K562 (cell line): ENCODE data around the gene DKKL1. TPM values are rescaled to one million over a fixed set of nuclear protein-coding genes. Genes with fewer than 3 reads are reported as not detected.

Experiments
- ATAC-seq: fragments of 200-7000 bp; cut with Tn5 transposase; 3 replicates; pipeline ENCODE4 v1.9.1; 2020; ENCODE audit warnings: moderate library complexity
- BruUV-seq: library from RNA; stranded (reverse); fragments of 400-500 nt; replicated peaks from 2 replicates; lab custom pipeline; 2021; lab: Mats Ljungman, UMichigan
- CTCF ChIA-PET: fragments of 300-600 bp; formaldehyde crosslinking; extraction: SDS; loops from one replicate; lab custom pipeline; 2021; ENCODE audit warnings: low intra/inter-chr PET ratio; lab: Yijun Ruan, JAX
- POLR2A ChIA-PET: fragments of 300-600, 350-650 bp; sonication (Branson Sonifier 250); formaldehyde crosslinking; extraction: SDS; loops from one replicate; lab custom pipeline; 2021; ENCODE audit warnings: antibody characterized with exemption, inconsistent platforms; lab: Yijun Ruan, JAX
- DNase-seq, 4 experiments: peaks; one replicate each; pipeline versions ENCODE4 v3.0.0 to v3.0.0-alpha.2; 2011 to 2018; ENCODE audit warnings: low spot score in 3 of 4, mixed read lengths in 3 of 4; ENCODE audit errors: extremely low read depth in 1 of 4
- FAIRE-seq: peaks from 2 replicates; lab custom pipeline; 2011; peaks lifted over from hg19 to GRCh38; lab: Jason Lieb, UNC
- H2AFZ ChIP-seq: 2 replicates; pipeline ENCODE4 v1.6.0; 2011; ENCODE audit warnings: low read depth, low read length, control low read depth, inconsistent platforms
- H3K27ac ChIP-seq: fragments of 200-600 bp; 3 replicates; pipeline ENCODE4 v1.8.0; 2011; ENCODE audit warnings: low read depth, mild to moderate bottlenecking, control low read depth, inconsistent platforms, low read length, moderate library complexity, mixed read lengths; ENCODE audit errors: extremely low read depth
- H3K27me3 ChIP-seq, 2 experiments: fragments of 300-600 bp in 1 of 2; 2 replicates in 1 of 2; 3 replicates in 1 of 2; pipeline versions ENCODE4 v1.6.0 to v1.8.0; 2011; ENCODE audit warnings: inconsistent platforms in 2 of 2, low read length in 2 of 2, mild to moderate bottlenecking in 1 of 2, mixed read lengths in 1 of 2, moderate library complexity in 1 of 2; ENCODE audit not compliant: control insufficient read depth in 2 of 2, insufficient read depth in 2 of 2
- H3K36me3 ChIP-seq: fragments of 300-600 bp; 3 replicates; pipeline ENCODE4 v1.8.0; 2011; ENCODE audit warnings: mild to moderate bottlenecking, low read length, inconsistent platforms; ENCODE audit not compliant: control insufficient read depth, insufficient read depth
- H3K4me1 ChIP-seq, 2 experiments: fragments of 200-600 bp in 1 of 2; replicated peaks in 1 of 2; 2 replicates in 1 of 2; 3 replicates in 1 of 2; pipeline versions ENCODE4 v1.5.1 to v1.8.0; 2011; ENCODE audit warnings: inconsistent platforms in 2 of 2, low read length in 2 of 2, mild to moderate bottlenecking in 1 of 2, mixed read lengths in 1 of 2, moderate library complexity in 1 of 2; ENCODE audit not compliant: control insufficient read depth in 2 of 2, insufficient read depth in 2 of 2
- H3K4me2 ChIP-seq: 2 replicates; pipeline ENCODE4 v1.6.1; 2011; ENCODE audit warnings: low read length, control low read depth, inconsistent platforms, mixed read lengths; ENCODE audit not compliant: insufficient read depth
- H3K4me3 ChIP-seq: fragments of 200-600 bp; sonication (generic), shearing (Covaris generic); 2 replicates; pipeline ENCODE4 v1.5.1; 2016; ENCODE audit warnings: control low read depth, inconsistent platforms
- H3K79me2 ChIP-seq: fragments of 200-600 bp; 3 replicates; pipeline ENCODE4 v1.8.0; 2011; ENCODE audit warnings: low read length, inconsistent platforms; ENCODE audit not compliant: control insufficient read depth, insufficient read depth
- H3K9ac ChIP-seq, 2 experiments: 2 replicates each; pipeline versions ENCODE4 v1.6.0 to v1.6.1; 2011; ENCODE audit warnings: low read depth in 2 of 2, low read length in 2 of 2, control low read depth in 1 of 2, inconsistent platforms in 1 of 2, mild to moderate bottlenecking in 1 of 2, mixed read lengths in 1 of 2; ENCODE audit not compliant: insufficient read depth in 1 of 2
- H3K9me1 ChIP-seq: one replicate; pipeline ENCODE4 v1.6.0; 2011; ENCODE audit warnings: inconsistent platforms, mild to moderate bottlenecking, low read length, moderate library complexity; ENCODE audit not compliant: control insufficient read depth, insufficient read depth
- H3K9me3 ChIP-seq: replicated peaks from 2 replicates; pipeline ENCODE4 v1.5.1; 2011; ENCODE audit warnings: low read depth, low read length, inconsistent platforms; ENCODE audit not compliant: control insufficient read depth, insufficient read depth
- H4K20me1 ChIP-seq: replicated peaks from 2 replicates; pipeline ENCODE4 v1.6.1; 2011; ENCODE audit warnings: low read length, inconsistent platforms, mixed read lengths; ENCODE audit not compliant: control insufficient read depth, insufficient read depth
- MYNN ChIP-seq, 2 experiments: sonication (generic); formaldehyde crosslinking in 1 of 2; IDR thresholded peaks; 2 replicates each; pipeline versions ENCODE4 v1.5.0 to v1.6.1; 2016 to 2020; ENCODE audit warnings: antibody characterized with exemption in 1 of 2, missing genetic modification reagents in 1 of 2
- PURB ChIP-seq: sonication (generic); formaldehyde crosslinking; IDR thresholded peaks from 2 replicates; pipeline ENCODE4 v1.9.0; 2021; ENCODE audit warnings: low read depth, mild to moderate bottlenecking, missing genetic modification reagents
- RAD51 ChIP-seq: fragments of 450-650 bp; IDR thresholded peaks from 2 replicates; pipeline ENCODE4 v1.7.1; 2016; ENCODE audit warnings: low read depth, mild to moderate bottlenecking, borderline replicate concordance
- RCOR1 ChIP-seq, 2 experiments: IDR thresholded peaks; 2 replicates each; pipeline ENCODE4 v1.6.1; 2012; ENCODE audit warnings: low read depth in 2 of 2, low read length in 2 of 2, borderline replicate concordance in 1 of 2, improper control_type of control experiment in 1 of 2
- WGBS: fragments of 100-300 bp; shearing (Covaris generic); methylation state at CpG from one replicate; pipeline ENCODE4 v1.1.6; 2016; ENCODE audit warnings: low coverage, mixed read lengths; ENCODE audit not compliant: insufficient coverage; ENCODE audit errors: missing lambda C conversion rate; 5-methylcytosine and 5-hydroxymethylcytosine counted together
- in situ Hi-C: fragments of 300-500 bp; cut with MboI; formaldehyde crosslinking; loops from 4 replicates; pipeline ENCODE4 v1.15.0; 2018; ENCODE audit warnings: inconsistent platforms, mixed read lengths
- intact Hi-C: fragments of 100-400 bp; cut with micrococcal nuclease; formaldehyde crosslinking; loops from 2 replicates; pipeline ENCODE4 v1.14.2; 2022
- polyA plus RNA-seq, 8 experiments: library from polyadenylated mRNA; depleted of rRNA in 4 of 8; stranded (reverse) in 5 of 8; unstranded in 3 of 8; fragments of >200 nt; fragmentation: Nextera tagmentation in 2 of 8; fragmentation: Illumina TruSeq in 1 of 8; extraction: Ambion mirVana in 2 of 8; extraction: Trizol in 1 of 8; gene quantifications; 2 replicates each; pipeline versions ENCODE4 v1.2.1 to v1.2.3, GENCODE V29; 2011 to 2014; ENCODE audit warnings: inconsistent platforms in 1 of 8, missing spikeins in 1 of 8
- total RNA-seq, 7 experiments: library from RNA; depleted of rRNA in 6 of 7; stranded (reverse); fragments of >200 nt in 6 of 7; fragmentation: Illumina TruSeq in 2 of 7; extraction: Trizol in 2 of 7; gene quantifications; 2 replicates each; pipeline versions ENCODE4 v1.2.1 to v1.2.3, GENCODE V29; 2011 to 2021; ENCODE audit warnings: low replicate concordance in 1 of 7
- TF ChIP-seq, protein P1 (sequence below): IDR thresholded peaks from 2 replicates; pipeline ENCODE4 v1.6.1; 2014; ENCODE audit warnings: antibody characterized with exemption

Gene DKKL1
- total and polyA plus RNA-seq, 9 of the 15 experiments (the other 6 are each of a cell fraction or from before 2014, with no cell fraction given), result 0.15 to 1.7 (median 0.52) TPM

GRCh38 chr19:49418511-49418910, 54.8 kb downstream of the DKKL1 start (continued):
- no peak for TF ChIP-seq PURB (CRISPR knock-in tag)
- TF ChIP-seq, protein P1, sequence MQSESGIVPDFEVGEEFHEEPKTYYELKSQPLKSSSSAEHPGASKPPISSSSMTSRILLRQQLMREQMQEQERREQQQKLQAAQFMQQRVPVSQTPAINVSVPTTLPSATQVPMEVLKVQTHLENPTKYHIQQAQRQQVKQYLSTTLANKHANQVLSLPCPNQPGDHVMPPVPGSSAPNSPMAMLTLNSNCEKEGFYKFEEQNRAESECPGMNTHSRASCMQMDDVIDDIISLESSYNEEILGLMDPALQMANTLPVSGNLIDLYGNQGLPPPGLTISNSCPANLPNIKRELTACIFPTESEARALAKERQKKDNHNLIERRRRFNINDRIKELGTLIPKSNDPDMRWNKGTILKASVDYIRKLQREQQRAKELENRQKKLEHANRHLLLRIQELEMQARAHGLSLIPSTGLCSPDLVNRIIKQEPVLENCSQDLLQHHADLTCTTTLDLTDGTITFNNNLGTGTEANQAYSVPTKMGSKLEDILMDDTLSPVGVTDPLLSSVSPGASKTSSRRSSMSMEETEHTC, result no peak

DNA sequence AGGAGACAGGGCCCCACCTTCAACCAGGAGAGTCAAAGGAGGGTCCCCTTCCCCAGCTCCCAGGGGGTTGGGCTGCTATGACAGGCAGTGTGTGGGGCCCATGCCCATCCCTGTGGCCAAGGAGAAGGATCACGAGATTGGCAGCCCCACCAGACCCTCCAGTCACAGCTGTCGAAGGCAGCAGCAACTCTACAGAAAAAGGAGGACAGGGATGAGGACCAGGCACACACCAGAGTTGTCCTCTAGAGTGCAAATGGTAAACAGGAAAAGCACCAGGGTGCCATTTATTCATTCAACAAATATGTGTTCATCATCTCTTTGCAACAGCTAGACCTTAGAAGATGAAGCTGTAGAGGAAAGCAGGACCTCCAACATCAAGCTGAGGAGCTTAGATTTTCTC, 55.5 kb downstream of the DKKL1 start:
- CTCF ChIA-PET, result no interaction called here
- no peaks in the 10 kb centered on the region for H3K27me3 ChIP-seq
- H3K27ac ChIP-seq, result no peak overlapping the region
- H3K4me3 ChIP-seq, result no peak overlapping the region
- H3K4me2 ChIP-seq, result no peak overlapping the region
- in situ Hi-C loops (no loop called here), intact Hi-C loops (no loop called here)
- FAIRE-seq (no peak), DNase-seq (no peak), ATAC-seq (no peak)
- H3K79me2 ChIP-seq, result no peaks in the 10 kb centered on the region
- 24% methylated on average over 2 of the region's 2 CpGs for WGBS
- no peak overlapping the region for H2AFZ ChIP-seq
- H3K4me1 ChIP-seq, result peaks cover 44 to 54% of the 10 kb centered on the region in 2 experiments
- H3K36me3 ChIP-seq, result no peaks in the 10 kb centered on the region
- TF ChIP-seq MYNN (IDR thresholded peaks at IDR 0.05) (no peak), MYNN (CRISPR knock-in tag; IDR thresholded peaks at IDR 0.05) (no peak), RAD51 (no peak), RCOR1 (IDR thresholded peaks at IDR 0.05; ENCODE audit: borderline replicate concordance in 1 of 2, low read depth in 2 of 2, low read length in 2 of 2) (no peak)
- no peak overlapping the region for H3K9ac ChIP-seq
- H4K20me1 ChIP-seq, result no peaks in the 10 kb centered on the region
- no TSS peak for BruUV-seq
- POLR2A ChIA-PET, result interaction anchor here (0.7 to 3.0 kb wide), 3 partner anchors 10 to 996 kb away, joined by 3 to 14 read pairs (median 4); no protein-coding TSS in a partner anchor
- no peaks in the 10 kb centered on the region for H3K9me3 ChIP-seq
- no peaks in the 10 kb centered on the region for H3K9me1 ChIP-seq
